Choroid plexus epithelial cell (primary cell): ENCODE results near the gene PDS5A.
"Not testable (repeated sequence)": the region's sequence is repeated elsewhere in the genome, so short reads cannot be mapped to it uniquely, and the experiment has no call there.

Source experiments
- DNase-seq: peaks from one replicate; pipeline ENCODE4 v3.0.0-alpha.2; 2010; ENCODE audit warnings: low read depth
- H3K4me3 ChIP-seq: 2 replicates; pipeline ENCODE4 v1.5.1; 2011; ENCODE audit warnings: low read depth, mild to moderate bottlenecking, control low read depth, low read length, moderate library complexity
- TF ChIP-seq, protein P1 (sequence below): conservative IDR thresholded peaks from 2 replicates; pipeline ENCODE4 v1.5.1; 2011; ENCODE audit warnings: low read depth, mild to moderate bottlenecking, control low read depth, inconsistent platforms, low read length, moderate library complexity

The PDS5A gene

DNA sequence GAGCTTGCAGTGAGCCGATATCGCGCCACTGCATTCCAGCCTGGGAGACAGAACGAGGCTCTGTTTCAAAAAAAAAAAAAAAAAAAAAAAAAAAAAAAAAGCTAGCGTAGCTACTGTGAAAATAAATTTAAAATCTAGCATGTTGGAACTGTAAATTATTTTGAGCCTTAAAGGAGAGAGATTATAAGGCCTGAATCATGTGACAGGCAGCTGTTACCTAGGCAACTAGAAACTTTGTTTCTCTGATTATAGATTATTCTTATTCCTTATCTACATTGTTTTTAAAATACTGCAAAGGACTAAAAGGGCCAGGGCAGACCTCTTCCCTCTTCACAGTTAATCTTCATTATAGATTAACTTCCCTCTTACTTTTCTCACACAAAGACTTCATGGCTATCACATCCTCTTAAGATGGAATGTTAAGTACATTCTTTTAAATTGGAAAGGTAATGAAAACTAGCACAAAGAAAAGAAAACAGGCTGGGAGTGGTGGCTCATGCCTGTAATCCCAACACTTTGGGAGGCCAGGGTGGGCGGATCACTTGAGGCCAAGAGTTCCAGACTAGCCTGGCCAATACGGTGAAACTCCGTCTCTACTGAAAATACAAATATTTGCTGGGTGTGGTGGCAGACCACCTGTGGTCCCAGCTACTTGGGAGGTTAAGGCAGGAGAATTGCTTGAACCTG lies 21.1 kb upstream of the PDS5A start:
- TF ChIP-seq, protein P1, sequence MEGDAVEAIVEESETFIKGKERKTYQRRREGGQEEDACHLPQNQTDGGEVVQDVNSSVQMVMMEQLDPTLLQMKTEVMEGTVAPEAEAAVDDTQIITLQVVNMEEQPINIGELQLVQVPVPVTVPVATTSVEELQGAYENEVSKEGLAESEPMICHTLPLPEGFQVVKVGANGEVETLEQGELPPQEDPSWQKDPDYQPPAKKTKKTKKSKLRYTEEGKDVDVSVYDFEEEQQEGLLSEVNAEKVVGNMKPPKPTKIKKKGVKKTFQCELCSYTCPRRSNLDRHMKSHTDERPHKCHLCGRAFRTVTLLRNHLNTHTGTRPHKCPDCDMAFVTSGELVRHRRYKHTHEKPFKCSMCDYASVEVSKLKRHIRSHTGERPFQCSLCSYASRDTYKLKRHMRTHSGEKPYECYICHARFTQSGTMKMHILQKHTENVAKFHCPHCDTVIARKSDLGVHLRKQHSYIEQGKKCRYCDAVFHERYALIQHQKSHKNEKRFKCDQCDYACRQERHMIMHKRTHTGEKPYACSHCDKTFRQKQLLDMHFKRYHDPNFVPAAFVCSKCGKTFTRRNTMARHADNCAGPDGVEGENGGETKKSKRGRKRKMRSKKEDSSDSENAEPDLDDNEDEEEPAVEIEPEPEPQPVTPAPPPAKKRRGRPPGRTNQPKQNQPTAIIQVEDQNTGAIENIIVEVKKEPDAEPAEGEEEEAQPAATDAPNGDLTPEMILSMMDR: no peak
- H3K4me3 ChIP-seq: no peak overlapping the region
- DNase-seq: no peak

DNA sequence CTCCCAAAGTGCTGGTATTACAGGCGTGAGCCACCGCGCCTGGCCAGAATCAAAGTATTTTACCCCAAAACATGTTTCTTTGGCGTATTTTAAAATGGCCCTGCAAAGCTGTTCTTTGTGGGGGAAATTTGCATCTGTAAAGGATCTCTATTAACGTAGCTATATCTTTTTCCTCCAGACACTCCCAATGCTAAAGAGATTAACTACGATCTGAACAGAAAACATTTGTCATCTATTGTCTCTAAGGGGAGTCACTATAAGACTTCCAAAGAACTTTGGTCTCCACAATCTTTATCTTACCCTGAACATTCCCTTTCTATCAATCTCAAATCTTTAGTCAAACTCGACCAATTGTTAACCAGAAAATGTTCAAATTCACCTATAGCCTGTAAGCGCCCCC lies 19.1 kb upstream of the PDS5A start:
- no peak for DNase-seq
- TF ChIP-seq, protein P1: no peak
- H3K4me3 ChIP-seq: no peak overlapping the region

DNA sequence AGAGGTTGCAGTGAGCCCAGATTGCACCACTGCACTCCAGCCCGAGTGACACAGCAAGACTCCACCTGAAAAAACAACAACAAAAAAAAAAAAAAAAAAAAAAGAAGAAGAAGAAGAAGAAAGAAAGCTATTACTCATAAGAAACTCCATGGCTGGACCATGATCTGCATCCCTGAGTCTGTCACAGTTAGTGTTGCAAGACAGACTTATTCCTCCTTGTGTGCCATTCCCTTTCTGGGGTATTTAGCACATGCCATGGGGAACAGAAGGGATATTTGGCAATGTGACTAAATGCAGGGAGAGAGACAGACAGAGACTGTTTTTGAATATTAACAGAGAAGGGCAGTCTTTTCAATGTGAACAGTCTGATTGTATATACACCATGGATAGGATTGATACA lies 16.7 kb upstream of the PDS5A start:
- DNase-seq: no peak
- no peak overlapping the region for H3K4me3 ChIP-seq
- TF ChIP-seq, protein P1: no peak

DNA sequence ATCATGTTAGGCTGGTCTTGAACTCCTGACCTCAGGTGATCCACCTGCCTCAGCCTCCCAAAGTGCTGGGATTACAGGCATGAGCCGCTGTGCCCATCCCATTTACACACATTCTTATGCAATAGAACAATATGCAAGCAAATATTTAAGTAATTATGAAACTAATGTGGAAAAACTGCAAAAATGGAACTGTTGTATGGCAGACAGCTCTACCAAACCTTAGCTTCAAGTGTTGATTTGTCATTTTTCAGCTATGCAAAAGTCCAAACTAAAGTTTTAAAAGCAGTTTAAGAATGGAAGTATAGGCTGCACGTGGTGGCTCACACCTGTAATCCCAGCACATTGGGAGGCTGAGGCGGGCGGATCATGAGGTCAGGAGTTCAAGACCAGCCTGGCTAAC lies 11.7 kb upstream of the PDS5A start:
- not testable (repeated sequence) for H3K4me3 ChIP-seq, DNase-seq

DNA sequence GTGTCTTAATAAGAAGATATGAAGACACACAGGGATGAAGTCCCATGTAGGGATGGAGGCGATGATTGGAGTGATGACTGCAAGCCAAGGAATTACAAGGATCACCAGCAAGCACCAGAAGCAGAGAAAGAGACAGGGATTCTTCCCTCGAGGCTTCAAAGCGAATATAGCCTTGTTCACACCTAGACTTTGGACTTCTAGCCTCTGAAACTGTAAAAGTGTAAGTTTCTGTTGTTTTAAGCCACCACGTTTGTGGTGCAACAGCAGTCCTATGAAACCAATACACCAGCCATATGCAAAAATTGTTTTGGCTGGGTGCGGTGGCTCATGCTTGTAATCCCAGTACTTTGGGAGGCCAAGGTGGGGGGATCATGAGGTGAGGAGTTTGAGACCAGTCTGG lies 9.8 kb upstream of the PDS5A start:
- DNase-seq: no peak
- TF ChIP-seq, protein P1: no peak

DNA sequence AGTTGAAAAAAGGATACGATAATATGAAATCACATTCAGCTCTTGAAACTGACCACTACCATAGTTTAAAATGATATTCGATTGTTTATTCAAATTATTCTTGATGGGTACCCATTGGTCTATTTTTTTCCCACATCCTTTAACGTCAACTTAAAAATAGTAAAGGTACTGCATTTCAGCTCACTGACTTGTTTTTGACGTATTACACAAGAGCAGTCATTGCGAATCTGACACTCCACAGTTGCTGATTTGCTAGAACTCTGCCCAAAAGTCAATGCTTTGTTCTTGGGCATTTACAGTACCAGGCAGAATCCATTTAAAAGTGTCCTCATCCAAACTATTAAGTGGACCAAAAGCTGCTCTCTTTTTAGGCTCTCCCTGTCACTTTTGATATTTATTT lies 1.2 kb upstream of the PDS5A start:
- TF ChIP-seq, protein P1: no peak
- DNase-seq: no peak
- no peak overlapping the region for H3K4me3 ChIP-seq

More for the DNA sequence above, 9.8 kb upstream of the PDS5A start:
- no peak overlapping the region for H3K4me3 ChIP-seq

DNA sequence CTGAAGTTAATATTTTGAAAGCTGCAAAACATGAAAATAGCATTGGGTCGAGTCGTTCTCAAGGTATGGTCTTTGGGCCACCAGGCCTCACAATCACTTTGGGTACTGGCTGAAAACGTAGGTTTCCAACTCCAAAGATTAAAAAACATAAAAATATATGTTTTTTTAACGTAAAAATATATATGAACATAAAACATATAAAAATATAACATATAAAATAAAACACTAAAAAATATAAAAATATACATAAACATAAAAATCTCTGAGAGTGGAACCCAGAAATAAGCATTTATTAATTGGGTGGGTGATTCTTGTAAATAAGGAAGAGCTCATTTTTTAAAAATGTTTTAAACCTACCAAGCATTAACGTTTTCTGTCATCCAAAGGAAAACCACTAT lies 666 bp upstream of the PDS5A start:
- no peak for DNase-seq
- H3K4me3 ChIP-seq: peak overlapping the region; percentile 89
- TF ChIP-seq, protein P1: no peak
